LNCAP (cell line): ENCODE data around the gene HIPK2.

Source experiments
- CTCF ChIP-seq: fragments of 450-650 bp; IDR thresholded peaks from 2 replicates; pipeline ENCODE4 v1.5.1; 2017; ENCODE audit warnings: mild to moderate bottlenecking

The HIPK2 gene

GRCh38 chr7:139559364-139560105, 218.3 kb downstream of the HIPK2 start:
- TF ChIP-seq CTCF: no peak

- peak; percentile 26; the same call in 1 of the 2 replicates for TF ChIP-seq CTCF
These were observed 219.8 kb downstream of the HIPK2 start for GRCh38 chr7:139557857-139558581.

GRCh38 chr7:139548302-139549028, 229.3 kb downstream of the HIPK2 start:
- TF ChIP-seq CTCF: no peak

GRCh38 chr7:139544645-139545044, 233.2 kb downstream of the HIPK2 start:
- TF ChIP-seq CTCF: no peak

- TF ChIP-seq CTCF: no peak
These were observed 233.8 kb downstream of the HIPK2 start for GRCh38 chr7:139543801-139544603.

GRCh38 chr7:139542308-139543151, 235.3 kb downstream of the HIPK2 start:
- TF ChIP-seq CTCF: no peak
